ENCODE measurements around the gene HOXB2. TPM values are rescaled to one million over a fixed set of nuclear protein-coding genes. Genes with fewer than 3 reads are reported as not detected.

HOXB2 gene
- total and polyA plus RNA-seq, 9 of the 15 experiments (the other 6 are each of a cell fraction or from before 2014, with no cell fraction given) = 2.1 to 97.7 (median 21.2) TPM

DNA sequence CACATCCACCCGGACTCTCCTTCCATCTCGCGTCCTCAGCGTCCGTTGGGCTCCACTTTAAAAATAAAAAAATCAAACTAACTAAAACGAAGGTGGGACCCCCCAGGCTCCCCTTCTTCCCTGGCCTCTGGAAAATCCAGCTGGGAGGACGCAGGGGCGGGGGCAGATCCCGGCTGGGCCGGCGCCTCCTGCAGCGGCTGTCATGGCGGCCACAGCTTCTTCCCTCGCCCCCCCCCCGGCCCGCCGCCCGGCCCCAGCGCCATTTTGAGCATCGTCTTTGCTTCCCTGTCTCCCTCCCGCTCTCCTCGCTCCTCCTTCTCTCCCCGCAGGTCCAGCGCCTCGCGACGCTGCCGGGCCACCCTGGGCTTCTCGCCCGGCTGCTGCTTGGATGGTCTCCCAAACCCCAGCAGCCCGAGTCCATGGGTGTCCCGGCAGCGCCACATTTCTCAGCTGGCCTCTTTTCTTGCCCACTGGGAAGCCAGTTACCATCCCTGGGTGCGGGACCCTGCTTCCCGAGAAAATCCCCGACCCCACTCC, 3.3 kb downstream of the HOXB2 start (continued):
- no peak for TF ChIP-seq SRSF3 (IDR thresholded peaks at IDR 0.05; ENCODE audit: insufficient read depth, low read length)
- TF ChIP-seq SPI1 (IDR thresholded peaks at IDR 0.05; ENCODE audit: borderline replicate concordance, low read depth, low read length) = no peak
- no peak for TF ChIP-seq HDAC1 (IDR thresholded peaks at IDR 0.05)
- TF ChIP-seq, protein P1, sequence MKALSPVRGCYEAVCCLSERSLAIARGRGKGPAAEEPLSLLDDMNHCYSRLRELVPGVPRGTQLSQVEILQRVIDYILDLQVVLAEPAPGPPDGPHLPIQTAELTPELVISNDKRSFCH (CRISPR knock-in tag; IDR thresholded peaks at IDR 0.05) = no peak
- TF ChIP-seq, protein P1 (tag; IDR thresholded peaks at IDR 0.05) = no peak
- TF ChIP-seq, protein P2, sequence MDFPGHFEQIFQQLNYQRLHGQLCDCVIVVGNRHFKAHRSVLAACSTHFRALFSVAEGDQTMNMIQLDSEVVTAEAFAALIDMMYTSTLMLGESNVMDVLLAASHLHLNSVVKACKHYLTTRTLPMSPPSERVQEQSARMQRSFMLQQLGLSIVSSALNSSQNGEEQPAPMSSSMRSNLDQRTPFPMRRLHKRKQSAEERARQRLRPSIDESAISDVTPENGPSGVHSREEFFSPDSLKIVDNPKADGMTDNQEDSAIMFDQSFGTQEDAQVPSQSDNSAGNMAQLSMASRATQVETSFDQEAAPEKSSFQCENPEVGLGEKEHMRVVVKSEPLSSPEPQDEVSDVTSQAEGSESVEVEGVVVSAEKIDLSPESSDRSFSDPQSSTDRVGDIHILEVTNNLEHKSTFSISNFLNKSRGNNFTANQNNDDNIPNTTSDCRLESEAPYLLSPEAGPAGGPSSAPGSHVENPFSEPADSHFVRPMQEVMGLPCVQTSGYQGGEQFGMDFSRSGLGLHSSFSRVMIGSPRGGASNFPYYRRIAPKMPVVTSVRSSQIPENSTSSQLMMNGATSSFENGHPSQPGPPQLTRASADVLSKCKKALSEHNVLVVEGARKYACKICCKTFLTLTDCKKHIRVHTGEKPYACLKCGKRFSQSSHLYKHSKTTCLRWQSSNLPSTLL (IDR thresholded peaks at IDR 0.05) = no peak
- no peak for TF ChIP-seq ZNF253 (CRISPR knock-in tag; conservative IDR thresholded peaks at IDR 0.05)
- no peak for TF ChIP-seq ZFP1 (CRISPR knock-in tag; IDR thresholded peaks at IDR 0.05)
- TF ChIP-seq GABPB2 (CRISPR knock-in tag; conservative IDR thresholded peaks at IDR 0.05) = no peak
- TF ChIP-seq PRPF4 (IDR thresholded peaks at IDR 0.05; ENCODE audit: insufficient read depth, low read depth, low read length, poor library complexity, severe bottlenecking) = no peak
- TF ChIP-seq, protein P3, sequence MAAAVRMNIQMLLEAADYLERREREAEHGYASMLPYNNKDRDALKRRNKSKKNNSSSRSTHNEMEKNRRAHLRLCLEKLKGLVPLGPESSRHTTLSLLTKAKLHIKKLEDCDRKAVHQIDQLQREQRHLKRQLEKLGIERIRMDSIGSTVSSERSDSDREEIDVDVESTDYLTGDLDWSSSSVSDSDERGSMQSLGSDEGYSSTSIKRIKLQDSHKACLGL (CRISPR knock-in tag; IDR thresholded peaks at IDR 0.05; ENCODE audit: borderline replicate concordance, poor library complexity, severe bottlenecking) = no peak
- TF ChIP-seq NFATC3 (IDR thresholded peaks at IDR 0.05) = no peak
- peak; percentile 77; the same call in 1 of the 2 replicates for TF ChIP-seq ZNF766 (CRISPR knock-in tag; conservative IDR thresholded peaks at IDR 0.05)
- no peak for TF ChIP-seq FOXK2 (conservative IDR thresholded peaks at IDR 0.05 in 1 of 2, IDR thresholded peaks at IDR 0.05 in 1 of 2; ENCODE audit: low read depth in 2 of 2)
- no peak for TF ChIP-seq RBM17 (IDR thresholded peaks at IDR 0.05; ENCODE audit: borderline replicate concordance, low read depth, low read length)
- no peak for TF ChIP-seq NBN (IDR thresholded peaks at IDR 0.05; ENCODE audit: low read depth)
- TF ChIP-seq STAT5A (IDR thresholded peaks at IDR 0.05; ENCODE audit: borderline replicate concordance, low read length) = no peak
- TF ChIP-seq MTA3 (IDR thresholded peaks at IDR 0.05; ENCODE audit: borderline replicate concordance) = no peak
- peak; percentile 79 for TF ChIP-seq RBBP5 (IDR thresholded peaks at IDR 0.05; ENCODE audit: borderline replicate concordance, insufficient read depth, low read length, poor library complexity, severe bottlenecking)
- TF ChIP-seq CBX8 (IDR thresholded peaks at IDR 0.05; ENCODE audit: borderline replicate concordance, extremely low read depth, low read depth, low read length, poor library complexity, severe bottlenecking) = no peak
- TF ChIP-seq TOE1 (IDR thresholded peaks at IDR 0.05; ENCODE audit: borderline replicate concordance) = no peak
- no peak for TF ChIP-seq TOE1 (CRISPR knock-in tag; IDR thresholded peaks at IDR 0.05; ENCODE audit: borderline replicate concordance, low read depth)
- no peak for TF ChIP-seq IFI16 (CRISPR knock-in tag; IDR thresholded peaks at IDR 0.05)
